ENCODE data around the gene RAVER1. TPM values are rescaled to one million over a fixed set of nuclear protein-coding genes. Genes with fewer than 3 reads are reported as not detected.

The RAVER1 gene
- total and polyA plus RNA-seq, 9 of the 15 experiments (the other 6 are each of a cell fraction or from before 2014, with no cell fraction given), result 0.06 to 113 (median 7.0) TPM

DNA sequence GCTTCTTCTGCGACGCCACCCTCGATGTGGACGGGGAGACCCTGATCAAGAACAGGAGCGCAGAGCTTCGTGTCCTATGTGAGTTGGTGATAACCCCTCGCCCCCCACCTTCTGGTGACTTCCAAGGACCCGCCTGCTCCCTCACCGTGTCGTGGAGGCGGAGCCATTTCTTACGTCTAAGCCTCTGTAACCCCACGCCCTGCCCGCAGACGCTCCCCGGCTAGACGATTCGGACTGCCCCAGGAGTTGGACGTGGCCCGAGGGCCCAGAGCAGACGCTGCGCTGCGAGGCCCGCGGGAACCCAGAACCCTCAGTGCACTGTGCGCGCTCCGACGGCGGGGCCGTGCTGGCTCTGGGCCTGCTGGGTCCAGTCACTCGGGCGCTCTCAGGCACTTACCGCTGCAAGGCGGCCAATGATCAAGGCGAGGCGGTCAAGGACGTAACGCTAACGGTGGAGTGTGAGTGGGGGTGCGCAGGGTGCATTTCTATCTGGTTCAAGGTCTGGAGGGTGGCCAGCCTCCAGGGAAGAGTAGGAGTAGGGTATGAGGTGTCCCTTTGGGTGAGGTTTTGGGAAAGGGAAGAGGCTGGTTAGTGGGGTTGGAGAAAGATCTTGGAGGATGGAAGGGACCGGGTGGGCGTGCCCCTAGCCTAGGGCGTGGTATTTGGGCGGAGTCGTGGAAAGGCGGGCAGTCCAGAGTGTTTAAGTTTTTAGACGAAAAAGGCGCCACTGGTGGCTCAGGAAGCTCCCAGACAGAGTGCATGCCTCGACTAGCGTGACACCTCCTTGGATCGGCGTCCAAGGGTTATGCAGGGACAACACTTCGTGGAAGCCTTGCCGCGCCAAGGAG, 40.3 kb downstream of the RAVER1 start (continued):
- TF ChIP-seq, protein P1, sequence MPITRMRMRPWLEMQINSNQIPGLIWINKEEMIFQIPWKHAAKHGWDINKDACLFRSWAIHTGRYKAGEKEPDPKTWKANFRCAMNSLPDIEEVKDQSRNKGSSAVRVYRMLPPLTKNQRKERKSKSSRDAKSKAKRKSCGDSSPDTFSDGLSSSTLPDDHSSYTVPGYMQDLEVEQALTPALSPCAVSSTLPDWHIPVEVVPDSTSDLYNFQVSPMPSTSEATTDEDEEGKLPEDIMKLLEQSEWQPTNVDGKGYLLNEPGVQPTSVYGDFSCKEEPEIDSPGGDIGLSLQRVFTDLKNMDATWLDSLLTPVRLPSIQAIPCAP (CRISPR knock-in tag; IDR thresholded peaks at IDR 0.05; ENCODE audit: borderline replicate concordance), result no peak
- TF ChIP-seq, protein P2, sequence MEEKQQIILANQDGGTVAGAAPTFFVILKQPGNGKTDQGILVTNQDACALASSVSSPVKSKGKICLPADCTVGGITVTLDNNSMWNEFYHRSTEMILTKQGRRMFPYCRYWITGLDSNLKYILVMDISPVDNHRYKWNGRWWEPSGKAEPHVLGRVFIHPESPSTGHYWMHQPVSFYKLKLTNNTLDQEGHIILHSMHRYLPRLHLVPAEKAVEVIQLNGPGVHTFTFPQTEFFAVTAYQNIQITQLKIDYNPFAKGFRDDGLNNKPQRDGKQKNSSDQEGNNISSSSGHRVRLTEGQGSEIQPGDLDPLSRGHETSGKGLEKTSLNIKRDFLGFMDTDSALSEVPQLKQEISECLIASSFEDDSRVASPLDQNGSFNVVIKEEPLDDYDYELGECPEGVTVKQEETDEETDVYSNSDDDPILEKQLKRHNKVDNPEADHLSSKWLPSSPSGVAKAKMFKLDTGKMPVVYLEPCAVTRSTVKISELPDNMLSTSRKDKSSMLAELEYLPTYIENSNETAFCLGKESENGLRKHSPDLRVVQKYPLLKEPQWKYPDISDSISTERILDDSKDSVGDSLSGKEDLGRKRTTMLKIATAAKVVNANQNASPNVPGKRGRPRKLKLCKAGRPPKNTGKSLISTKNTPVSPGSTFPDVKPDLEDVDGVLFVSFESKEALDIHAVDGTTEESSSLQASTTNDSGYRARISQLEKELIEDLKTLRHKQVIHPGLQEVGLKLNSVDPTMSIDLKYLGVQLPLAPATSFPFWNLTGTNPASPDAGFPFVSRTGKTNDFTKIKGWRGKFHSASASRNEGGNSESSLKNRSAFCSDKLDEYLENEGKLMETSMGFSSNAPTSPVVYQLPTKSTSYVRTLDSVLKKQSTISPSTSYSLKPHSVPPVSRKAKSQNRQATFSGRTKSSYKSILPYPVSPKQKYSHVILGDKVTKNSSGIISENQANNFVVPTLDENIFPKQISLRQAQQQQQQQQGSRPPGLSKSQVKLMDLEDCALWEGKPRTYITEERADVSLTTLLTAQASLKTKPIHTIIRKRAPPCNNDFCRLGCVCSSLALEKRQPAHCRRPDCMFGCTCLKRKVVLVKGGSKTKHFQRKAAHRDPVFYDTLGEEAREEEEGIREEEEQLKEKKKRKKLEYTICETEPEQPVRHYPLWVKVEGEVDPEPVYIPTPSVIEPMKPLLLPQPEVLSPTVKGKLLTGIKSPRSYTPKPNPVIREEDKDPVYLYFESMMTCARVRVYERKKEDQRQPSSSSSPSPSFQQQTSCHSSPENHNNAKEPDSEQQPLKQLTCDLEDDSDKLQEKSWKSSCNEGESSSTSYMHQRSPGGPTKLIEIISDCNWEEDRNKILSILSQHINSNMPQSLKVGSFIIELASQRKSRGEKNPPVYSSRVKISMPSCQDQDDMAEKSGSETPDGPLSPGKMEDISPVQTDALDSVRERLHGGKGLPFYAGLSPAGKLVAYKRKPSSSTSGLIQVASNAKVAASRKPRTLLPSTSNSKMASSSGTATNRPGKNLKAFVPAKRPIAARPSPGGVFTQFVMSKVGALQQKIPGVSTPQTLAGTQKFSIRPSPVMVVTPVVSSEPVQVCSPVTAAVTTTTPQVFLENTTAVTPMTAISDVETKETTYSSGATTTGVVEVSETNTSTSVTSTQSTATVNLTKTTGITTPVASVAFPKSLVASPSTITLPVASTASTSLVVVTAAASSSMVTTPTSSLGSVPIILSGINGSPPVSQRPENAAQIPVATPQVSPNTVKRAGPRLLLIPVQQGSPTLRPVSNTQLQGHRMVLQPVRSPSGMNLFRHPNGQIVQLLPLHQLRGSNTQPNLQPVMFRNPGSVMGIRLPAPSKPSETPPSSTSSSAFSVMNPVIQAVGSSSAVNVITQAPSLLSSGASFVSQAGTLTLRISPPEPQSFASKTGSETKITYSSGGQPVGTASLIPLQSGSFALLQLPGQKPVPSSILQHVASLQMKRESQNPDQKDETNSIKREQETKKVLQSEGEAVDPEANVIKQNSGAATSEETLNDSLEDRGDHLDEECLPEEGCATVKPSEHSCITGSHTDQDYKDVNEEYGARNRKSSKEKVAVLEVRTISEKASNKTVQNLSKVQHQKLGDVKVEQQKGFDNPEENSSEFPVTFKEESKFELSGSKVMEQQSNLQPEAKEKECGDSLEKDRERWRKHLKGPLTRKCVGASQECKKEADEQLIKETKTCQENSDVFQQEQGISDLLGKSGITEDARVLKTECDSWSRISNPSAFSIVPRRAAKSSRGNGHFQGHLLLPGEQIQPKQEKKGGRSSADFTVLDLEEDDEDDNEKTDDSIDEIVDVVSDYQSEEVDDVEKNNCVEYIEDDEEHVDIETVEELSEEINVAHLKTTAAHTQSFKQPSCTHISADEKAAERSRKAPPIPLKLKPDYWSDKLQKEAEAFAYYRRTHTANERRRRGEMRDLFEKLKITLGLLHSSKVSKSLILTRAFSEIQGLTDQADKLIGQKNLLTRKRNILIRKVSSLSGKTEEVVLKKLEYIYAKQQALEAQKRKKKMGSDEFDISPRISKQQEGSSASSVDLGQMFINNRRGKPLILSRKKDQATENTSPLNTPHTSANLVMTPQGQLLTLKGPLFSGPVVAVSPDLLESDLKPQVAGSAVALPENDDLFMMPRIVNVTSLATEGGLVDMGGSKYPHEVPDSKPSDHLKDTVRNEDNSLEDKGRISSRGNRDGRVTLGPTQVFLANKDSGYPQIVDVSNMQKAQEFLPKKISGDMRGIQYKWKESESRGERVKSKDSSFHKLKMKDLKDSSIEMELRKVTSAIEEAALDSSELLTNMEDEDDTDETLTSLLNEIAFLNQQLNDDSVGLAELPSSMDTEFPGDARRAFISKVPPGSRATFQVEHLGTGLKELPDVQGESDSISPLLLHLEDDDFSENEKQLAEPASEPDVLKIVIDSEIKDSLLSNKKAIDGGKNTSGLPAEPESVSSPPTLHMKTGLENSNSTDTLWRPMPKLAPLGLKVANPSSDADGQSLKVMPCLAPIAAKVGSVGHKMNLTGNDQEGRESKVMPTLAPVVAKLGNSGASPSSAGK (IDR thresholded peaks at IDR 0.05), result peak; percentile 66; the same call in 1 of the 2 replicates
- TF ChIP-seq, protein P3, sequence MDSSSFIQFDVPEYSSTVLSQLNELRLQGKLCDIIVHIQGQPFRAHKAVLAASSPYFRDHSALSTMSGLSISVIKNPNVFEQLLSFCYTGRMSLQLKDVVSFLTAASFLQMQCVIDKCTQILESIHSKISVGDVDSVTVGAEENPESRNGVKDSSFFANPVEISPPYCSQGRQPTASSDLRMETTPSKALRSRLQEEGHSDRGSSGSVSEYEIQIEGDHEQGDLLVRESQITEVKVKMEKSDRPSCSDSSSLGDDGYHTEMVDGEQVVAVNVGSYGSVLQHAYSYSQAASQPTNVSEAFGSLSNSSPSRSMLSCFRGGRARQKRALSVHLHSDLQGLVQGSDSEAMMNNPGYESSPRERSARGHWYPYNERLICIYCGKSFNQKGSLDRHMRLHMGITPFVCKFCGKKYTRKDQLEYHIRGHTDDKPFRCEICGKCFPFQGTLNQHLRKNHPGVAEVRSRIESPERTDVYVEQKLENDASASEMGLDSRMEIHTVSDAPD (CRISPR knock-in tag; IDR thresholded peaks at IDR 0.05), result no peak
- no peak for TF ChIP-seq ZNF57 (CRISPR knock-in tag; IDR thresholded peaks at IDR 0.05)
- TF ChIP-seq ARNT (IDR thresholded peaks at IDR 0.05), result no peak
- no peak for TF ChIP-seq PHF21A (IDR thresholded peaks at IDR 0.05; ENCODE audit: borderline replicate concordance, low read depth)
- TF ChIP-seq RCOR1 (IDR thresholded peaks at IDR 0.05; ENCODE audit: borderline replicate concordance in 1 of 2, low read depth in 2 of 2, low read length in 2 of 2), result no peak
- TF ChIP-seq CCAR2 (IDR thresholded peaks at IDR 0.05; ENCODE audit: low read depth, low read length), result no peak
- peak; percentile 28 for TF ChIP-seq CHD1 (IDR thresholded peaks at IDR 0.05; ENCODE audit: low read length)
- TF ChIP-seq, protein P4, sequence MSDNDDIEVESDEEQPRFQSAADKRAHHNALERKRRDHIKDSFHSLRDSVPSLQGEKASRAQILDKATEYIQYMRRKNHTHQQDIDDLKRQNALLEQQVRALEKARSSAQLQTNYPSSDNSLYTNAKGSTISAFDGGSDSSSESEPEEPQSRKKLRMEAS (CRISPR knock-in tag; IDR thresholded peaks at IDR 0.05), result peak; percentile 46
- TF ChIP-seq CHCHD3 (CRISPR knock-in tag; IDR thresholded peaks at IDR 0.05), result no peak
- no peak for TF ChIP-seq MTA2 (IDR thresholded peaks at IDR 0.05; ENCODE audit: low read depth)

All from K562 (cell line).